NCI-H2107 treated with DMSO at 0.1 percent for 48 hours (cell line): Measurements from ENCODE around the gene ZFP36L1.

Source experiments
- DNase-seq: peaks from one replicate; lab custom pipeline; 2025; ENCODE audit not compliant: unreplicated experiment; lab: John Stamatoyannopoulos, UW

Gene ZFP36L1

GRCh38 chr14:68816183-68816942, 23.5 kb upstream of the ZFP36L1 start:
- peak; percentile 68 for DNase-seq

DNA sequence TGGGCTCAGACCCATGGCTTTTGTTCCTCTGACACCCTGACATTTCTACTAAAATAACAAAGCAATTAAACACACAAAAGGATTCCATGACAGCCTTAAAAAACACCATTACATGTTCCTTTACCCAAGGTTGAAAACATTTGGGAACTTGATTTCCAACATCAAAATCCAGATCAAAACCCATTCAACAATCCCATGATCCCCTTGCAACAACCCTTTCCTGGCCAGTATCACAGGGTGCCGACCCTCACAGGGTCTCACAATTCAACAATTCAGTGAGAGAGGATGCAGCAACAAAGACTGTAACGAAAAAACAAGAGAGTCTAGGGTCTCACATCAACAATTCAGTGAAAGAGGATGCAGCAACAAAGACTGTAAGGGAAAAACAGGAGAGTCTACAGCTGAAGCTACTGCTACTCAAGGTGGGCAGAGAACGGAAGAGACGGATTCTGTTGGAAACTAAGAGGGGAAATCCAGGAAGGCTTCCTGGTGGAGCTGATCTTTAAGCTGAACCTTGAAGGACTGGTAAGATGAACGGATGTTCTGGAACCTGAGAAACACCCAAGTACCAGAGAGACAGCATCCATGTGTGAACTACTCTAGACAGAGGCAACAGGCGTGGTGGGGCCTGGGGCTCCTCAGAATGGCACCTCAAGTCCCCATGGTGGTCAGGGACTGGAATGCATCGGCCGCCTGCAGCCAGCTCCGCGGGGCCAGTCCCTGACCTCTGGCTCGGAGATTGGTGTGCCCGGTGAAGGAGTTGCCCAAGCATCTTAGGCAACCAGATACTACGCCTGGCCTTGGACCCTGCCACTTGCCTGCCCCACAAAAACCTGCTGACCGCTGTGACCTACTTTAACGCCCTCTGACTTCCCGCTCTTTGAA, 22.7 kb upstream of the ZFP36L1 start:
- DNase-seq, result no peak

DNA sequence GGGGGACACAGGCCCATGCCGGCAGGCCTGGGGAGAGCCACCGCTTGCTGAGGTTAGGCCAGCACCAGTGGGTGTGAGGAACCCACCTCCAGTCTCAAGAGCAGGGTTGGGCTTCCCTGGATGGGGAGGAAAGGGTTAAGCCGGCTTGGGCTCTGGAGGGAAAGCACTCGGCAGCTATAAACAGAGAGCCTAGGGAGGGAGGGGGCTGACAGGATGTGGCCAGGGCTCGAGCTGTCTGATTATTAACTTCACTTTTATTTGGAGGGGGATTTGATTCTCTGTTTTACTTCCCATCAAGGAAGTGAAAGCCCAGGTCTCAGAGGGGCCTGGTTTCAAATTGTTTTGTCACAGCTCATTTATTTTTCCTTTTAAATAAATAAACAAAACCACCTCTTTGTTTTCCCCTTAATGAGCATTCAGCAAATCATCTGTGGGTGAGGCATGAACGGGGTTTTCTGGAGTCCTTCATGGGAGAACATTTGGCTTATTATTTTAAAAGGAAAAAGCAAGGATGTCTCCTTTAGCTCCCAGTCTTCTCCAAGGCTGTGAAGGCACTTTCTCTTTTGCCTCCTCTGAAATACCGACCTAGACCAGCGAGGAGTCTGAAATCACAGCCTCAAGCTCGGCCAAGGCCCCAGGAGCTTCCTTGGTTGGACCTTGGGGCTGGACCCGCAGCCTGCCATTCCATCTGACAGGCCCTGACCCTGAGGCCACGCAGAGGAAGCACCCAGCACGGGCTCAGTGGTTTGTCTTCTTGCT, 21.9 kb upstream of the ZFP36L1 start:
- DNase-seq, result no peak

DNA sequence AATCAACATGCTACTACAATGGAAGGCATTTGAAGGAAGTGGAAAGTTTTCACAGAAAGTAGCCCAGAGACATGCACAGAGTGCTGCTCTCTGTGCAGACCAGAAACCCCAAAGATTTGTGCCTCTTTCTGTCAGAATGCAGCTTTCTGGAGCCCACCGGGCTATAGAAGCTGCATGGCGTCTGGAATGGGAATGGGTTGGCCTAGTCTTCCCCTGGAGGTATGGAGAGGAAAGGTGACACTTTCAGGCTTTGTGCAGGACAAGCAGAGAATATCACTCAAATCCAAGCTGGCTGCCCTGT, 21.3 kb upstream of the ZFP36L1 start:
- DNase-seq, result no peak

DNA sequence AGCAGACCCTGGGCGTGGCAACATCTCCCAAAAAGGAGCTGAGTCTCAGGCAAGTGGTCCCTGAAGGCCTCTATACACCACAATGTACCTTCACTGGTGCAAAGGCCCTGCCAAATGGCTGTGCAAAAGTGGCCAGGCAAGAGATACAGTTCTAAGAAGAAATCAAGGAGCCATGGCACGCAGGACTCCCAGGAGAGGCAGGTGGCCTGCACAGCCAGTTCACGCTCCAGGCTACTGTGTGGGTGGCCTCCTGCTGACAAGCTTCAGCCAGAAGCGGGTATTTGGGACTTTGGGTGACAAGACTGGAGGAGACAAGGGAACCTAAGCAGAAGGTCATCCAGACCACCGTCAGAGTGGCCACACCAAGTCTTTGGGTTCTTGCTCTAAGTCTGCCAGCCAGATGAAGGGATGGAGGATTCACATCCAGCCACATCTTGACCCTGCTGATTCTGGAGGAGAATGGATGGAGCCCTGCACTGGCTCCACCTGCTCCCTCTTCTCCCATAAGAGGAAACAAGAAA, 20.5 kb upstream of the ZFP36L1 start:
- DNase-seq, result no peak

GRCh38 chr14:68811171-68811570, 18.3 kb upstream of the ZFP36L1 start:
- DNase-seq, result no peak

DNA sequence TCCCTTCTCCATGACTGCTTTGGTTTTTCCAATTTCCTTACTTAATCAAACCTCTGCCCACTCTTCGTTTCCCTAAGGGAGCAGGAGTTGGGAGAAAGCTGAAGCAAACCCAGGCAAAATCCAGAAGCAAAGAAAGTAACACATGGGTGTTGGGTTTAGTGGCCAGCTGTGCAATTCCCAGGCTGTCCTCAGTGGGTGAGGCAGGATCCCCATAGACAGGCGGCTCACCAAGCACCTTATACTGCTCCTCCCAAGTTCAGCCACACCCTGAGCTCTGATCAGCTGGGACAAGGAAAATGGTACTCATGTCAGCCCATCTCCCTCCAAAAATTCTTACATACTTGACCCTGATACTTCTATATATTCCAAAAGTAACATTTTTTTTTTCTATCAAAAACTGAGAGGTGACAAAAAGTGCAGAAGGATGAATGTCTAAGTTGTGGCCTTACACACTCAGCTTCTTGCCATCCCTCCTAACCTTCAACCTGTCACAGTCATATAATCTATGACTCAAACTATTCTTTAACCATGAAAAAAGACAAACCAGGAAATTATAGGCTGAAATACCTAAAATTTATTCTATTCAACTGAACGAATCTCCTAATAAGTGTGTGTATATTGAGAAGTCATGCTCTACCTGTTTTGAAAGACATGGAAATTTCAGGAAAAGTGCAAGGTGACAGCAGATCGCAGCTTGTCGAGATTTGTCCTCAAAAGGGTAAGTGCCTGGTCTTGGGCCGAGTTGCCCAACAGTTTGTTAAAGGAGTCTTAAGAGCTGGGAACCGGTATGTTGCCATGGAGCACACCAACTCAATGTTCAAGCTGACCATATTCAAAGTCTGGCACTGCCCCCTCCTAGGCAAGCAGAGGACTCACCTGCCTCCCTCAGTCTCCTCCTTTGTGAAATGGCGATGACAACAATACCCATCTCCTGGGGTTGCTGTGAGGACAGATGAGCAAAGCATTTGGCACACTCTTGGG, 17.6 kb upstream of the ZFP36L1 start:
- DNase-seq, result no peak

DNA sequence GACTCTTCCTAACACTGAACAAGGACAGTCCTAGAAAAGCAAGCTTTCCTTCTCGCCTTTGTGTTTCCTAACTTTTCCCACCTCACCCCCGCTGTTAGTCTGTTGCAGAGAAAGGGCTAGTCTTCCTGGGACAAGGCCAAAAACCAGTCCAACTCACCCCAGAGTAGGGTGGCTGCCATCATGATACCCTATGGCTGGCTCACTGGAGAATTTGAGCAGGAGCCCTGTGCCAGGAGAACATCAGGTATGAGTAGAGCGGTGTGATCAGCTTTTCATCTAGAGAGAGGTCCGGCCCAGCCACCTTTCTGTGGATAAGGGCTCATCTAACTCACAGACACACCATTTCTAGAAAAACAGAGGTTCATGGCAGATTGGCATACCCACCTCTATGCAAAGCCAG, 16.7 kb upstream of the ZFP36L1 start:
- no peak for DNase-seq

- DNase-seq, result no peak
Measured at GRCh38 chr14:68808696-68809480, 16.0 kb upstream of the ZFP36L1 start.

GRCh38 chr14:68807987-68808386, 15.1 kb upstream of the ZFP36L1 start:
- no peak for DNase-seq

- no peak for DNase-seq
Measured at GRCh38 chr14:68807148-68807600, 14.3 kb upstream of the ZFP36L1 start.

DNA sequence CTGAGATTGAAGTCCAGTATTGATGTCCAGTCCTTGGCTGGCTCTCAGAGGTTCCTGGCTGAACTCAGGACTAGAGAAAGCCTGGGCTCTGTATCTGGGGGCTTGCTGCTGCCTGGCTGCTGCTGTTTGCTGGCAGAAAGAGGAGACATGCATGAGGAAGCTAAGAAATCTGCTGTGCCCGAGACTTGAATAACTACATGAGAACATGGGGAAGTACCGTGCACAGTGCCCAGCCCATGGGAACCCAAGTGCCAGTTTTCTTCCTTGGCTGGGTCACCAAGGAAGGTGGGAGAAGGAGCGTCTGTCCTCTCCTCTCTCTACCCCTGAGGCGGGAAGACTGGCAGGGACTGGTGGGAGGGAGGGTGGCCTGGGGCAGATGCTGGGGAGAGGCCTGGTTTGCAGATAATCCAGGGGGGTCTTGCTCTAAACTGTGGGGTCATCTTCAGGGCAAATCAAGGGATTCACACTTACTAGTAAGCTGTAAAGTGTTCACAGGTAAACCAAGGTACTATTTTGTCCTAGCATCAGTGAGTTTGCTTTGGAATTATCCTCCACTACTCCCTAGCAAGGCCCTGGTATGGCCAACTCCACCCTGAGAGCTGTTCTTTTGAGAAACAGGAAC, 13.8 kb upstream of the ZFP36L1 start:
- DNase-seq, result no peak

GRCh38 chr14:68805414-68805813, 12.5 kb upstream of the ZFP36L1 start:
- DNase-seq, result no peak

GRCh38 chr14:68801631-68802030, 8.8 kb upstream of the ZFP36L1 start:
- no peak for DNase-seq

GRCh38 chr14:68800953-68801352, 8.1 kb upstream of the ZFP36L1 start:
- no peak for DNase-seq

DNA sequence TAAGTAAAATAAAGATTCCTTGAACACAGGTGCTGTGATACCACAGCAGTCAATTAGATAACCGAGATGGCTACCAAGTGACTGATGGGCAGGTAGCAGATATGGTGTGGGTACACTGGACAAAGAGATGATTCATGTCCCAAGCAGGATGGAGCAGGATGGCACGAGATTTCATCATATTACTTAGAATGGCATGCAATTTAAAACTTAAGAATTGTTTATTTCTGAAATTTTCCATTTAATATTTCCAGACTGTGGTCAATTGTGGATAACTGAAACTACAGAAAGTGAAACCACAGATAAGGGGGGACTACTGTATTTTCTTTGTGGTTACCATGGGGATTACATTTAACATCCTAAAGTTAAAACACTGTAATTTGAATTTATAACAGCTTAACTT, 7.5 kb upstream of the ZFP36L1 start:
- no peak for DNase-seq

- no peak for DNase-seq
Measured at GRCh38 chr14:68798621-68799020, 5.8 kb upstream of the ZFP36L1 start.

- no peak for DNase-seq
Measured at GRCh38 chr14:68797121-68797670, 4.3 kb upstream of the ZFP36L1 start.
